HepG2 (cell line): ENCODE results near the gene LIME1. TPM values are rescaled to one million over a fixed set of nuclear protein-coding genes. Genes with fewer than 3 reads are reported as not detected.

Experiments used
- ATAC-seq: fragments of 200-7000 bp; cut with Tn5 transposase; 3 replicates; pipeline ENCODE4 v1.9.1; 2020; ENCODE audit warnings: mild to moderate bottlenecking, moderate library complexity
- BruUV-seq: library from RNA; stranded (reverse); fragments of 400-500 nt; replicated peaks from 2 replicates; lab custom pipeline; 2021; lab: Mats Ljungman, UMichigan
- CTCF ChIA-PET: fragments of 300-600 bp; formaldehyde crosslinking; extraction: SDS; loops from one replicate; lab custom pipeline; 2021; ENCODE audit warnings: low total read pairs, inconsistent platforms, low intra/inter-chr PET ratio; lab: Yijun Ruan, JAX
- POLR2A ChIA-PET: fragments of 350-600 bp; sonication (Branson Sonifier 250); formaldehyde crosslinking; loops from one replicate; lab custom pipeline; 2020; ENCODE audit warnings: antibody characterized with exemption, inconsistent platforms; lab: Yijun Ruan, JAX
- DNase-seq: peaks from one replicate; pipeline ENCODE4 v3.0.0-alpha.2; 2015; ENCODE audit warnings: low spot score
- FAIRE-seq: peaks from 3 replicates; lab custom pipeline; 2011; peaks lifted over from hg19 to GRCh38; lab: Jason Lieb, UNC
- H2AFZ ChIP-seq: one replicate; pipeline ENCODE4 v1.6.1; 2011; ENCODE audit warnings: low read length, inconsistent platforms
- H3K27ac ChIP-seq: fragments of 300-600 bp; 3 replicates; pipeline ENCODE4 v1.8.0; 2011; ENCODE audit warnings: mixed run types, mild to moderate bottlenecking, mixed read lengths, low read length, inconsistent platforms; ENCODE audit not compliant: insufficient read depth; ENCODE audit errors: extremely low read length
- H3K27me3 ChIP-seq, 2 experiments: fragments of 200-600 bp in 1 of 2; 2 replicates in 1 of 2; 3 replicates in 1 of 2; pipeline versions ENCODE4 v1.6.0 to v1.8.0; 2011; ENCODE audit warnings: low read length in 2 of 2, mild to moderate bottlenecking in 2 of 2, moderate library complexity in 2 of 2, inconsistent platforms in 1 of 2; ENCODE audit not compliant: insufficient read depth in 2 of 2, control insufficient read depth in 1 of 2
- H3K36me3 ChIP-seq, 2 experiments: fragments of 200-600 bp in 1 of 2; replicated peaks in 1 of 2; 2 replicates in 1 of 2; 3 replicates in 1 of 2; pipeline versions ENCODE4 v1.5.1 to v1.8.0; 2011; ENCODE audit warnings: low read length in 2 of 2, inconsistent platforms in 1 of 2; ENCODE audit not compliant: insufficient read depth in 2 of 2, control insufficient read depth in 1 of 2
- H3K4me1 ChIP-seq: 2 replicates; pipeline ENCODE4 v1.5.1; 2012; ENCODE audit warnings: low read length, inconsistent platforms; ENCODE audit not compliant: insufficient read depth
- H3K4me2 ChIP-seq: 2 replicates; pipeline ENCODE4 v1.6.0; 2011; ENCODE audit warnings: low read depth, low read length, inconsistent platforms
- H3K4me3 ChIP-seq, 3 experiments: fragments of 200-600 bp in 1 of 3; sonication (generic), shearing (Covaris generic) in 1 of 3; replicated peaks in 1 of 3; 2 replicates each; pipeline ENCODE4 v1.5.1; 2011 to 2016; ENCODE audit warnings: low read length in 3 of 3, inconsistent platforms in 2 of 3, low read depth in 2 of 3, mild to moderate bottlenecking in 2 of 3, control low read depth in 1 of 3, mixed read lengths in 1 of 3; ENCODE audit not compliant: insufficient read depth in 1 of 3
- H3K79me2 ChIP-seq: one replicate; pipeline ENCODE4 v1.6.1; 2011; ENCODE audit warnings: low read length, inconsistent platforms; ENCODE audit not compliant: insufficient read depth
- H3K9ac ChIP-seq: 2 replicates; pipeline ENCODE4 v1.6.0; 2011; ENCODE audit warnings: mild to moderate bottlenecking, low read depth, low read length, inconsistent platforms; ENCODE audit not compliant: insufficient read depth
- H3K9me3 ChIP-seq: 2 replicates; pipeline ENCODE4 v1.5.1; 2012; ENCODE audit warnings: mild to moderate bottlenecking, low read length
- H4K20me1 ChIP-seq: 2 replicates; pipeline ENCODE4 v1.6.0; 2011; ENCODE audit warnings: inconsistent platforms, mild to moderate bottlenecking, low read length, moderate library complexity; ENCODE audit not compliant: insufficient read depth
- AHR ChIP-seq: IDR thresholded peaks from 2 replicates; pipeline ENCODE4 v1.6.1; 2018; ENCODE audit warnings: missing genetic modification reagents, missing compliant biosample characterization
- ATF7-NPFF ChIP-seq: sonication (generic); formaldehyde crosslinking; IDR thresholded peaks from 2 replicates; pipeline ENCODE4 v1.8.1; 2023; ENCODE audit warnings: mild to moderate bottlenecking, low read depth, missing genetic modification reagents, moderate library complexity
- CENPBD1 ChIP-seq: sonication (generic); formaldehyde crosslinking; IDR thresholded peaks from 2 replicates; pipeline ENCODE4 v1.8.0; 2022; ENCODE audit warnings: missing genetic modification reagents, low read depth, mild to moderate bottlenecking, borderline replicate concordance
- ETV6 ChIP-seq: sonication (generic); formaldehyde crosslinking; conservative IDR thresholded peaks from 2 replicates; pipeline ENCODE4 v1.4.0; 2020; ENCODE audit warnings: missing genetic modification reagents
- FOXA1 ChIP-seq, 2 experiments: fragments of 450-650 bp in 1 of 2; sonication (generic) in 1 of 2; formaldehyde crosslinking in 1 of 2; IDR thresholded peaks; 2 replicates each; pipeline versions ENCODE4 v1.4.0 to v1.6.1; 2016 to 2020; ENCODE audit warnings: missing genetic modification reagents in 1 of 2
- FOXJ3 ChIP-seq: sonication (generic); formaldehyde crosslinking; IDR thresholded peaks from 2 replicates; pipeline ENCODE4 v1.4.0; 2020; ENCODE audit warnings: missing genetic modification reagents, mild to moderate bottlenecking, borderline replicate concordance
- GLMP ChIP-seq: sonication (generic); formaldehyde crosslinking; IDR thresholded peaks from 2 replicates; pipeline ENCODE4 v1.9.0; 2021; ENCODE audit warnings: missing genetic modification reagents, mild to moderate bottlenecking, borderline replicate concordance
- HNRNPUL1 ChIP-seq: fragments of 200-400 bp; formaldehyde crosslinking; IDR thresholded peaks from 2 replicates; pipeline ENCODE4 v1.6.1; 2017; ENCODE audit warnings: low read depth, mild to moderate bottlenecking, low read length, moderate library complexity
- KMT2B ChIP-seq: IDR thresholded peaks from 2 replicates; pipeline ENCODE4 v1.6.1; 2016; ENCODE audit warnings: missing genetic modification reagents, missing compliant biosample characterization
- NFE2 ChIP-seq: sonication (generic); formaldehyde crosslinking; IDR thresholded peaks from 2 replicates; pipeline ENCODE4 v1.4.0; 2020; ENCODE audit warnings: missing genetic modification reagents
- NR1H2 ChIP-seq: sonication (generic); formaldehyde crosslinking; IDR thresholded peaks from 2 replicates; pipeline ENCODE4 v1.8.1; 2022; ENCODE audit warnings: low read depth, missing genetic modification reagents, borderline replicate concordance
- NR2F6 ChIP-seq, 2 experiments: IDR thresholded peaks; 2 replicates each; pipeline ENCODE4 v1.6.1; 2016; ENCODE audit warnings: antibody characterized with exemption in 1 of 2, mild to moderate bottlenecking in 1 of 2
- PHB2 ChIP-seq: fragments of 450-650 bp; IDR thresholded peaks from 2 replicates; pipeline ENCODE4 v1.6.1; 2018; ENCODE audit not compliant: partially characterized antibody
- PRDM10 ChIP-seq: sonication (generic); formaldehyde crosslinking; IDR thresholded peaks from 2 replicates; pipeline ENCODE4 v1.4.0; 2020; ENCODE audit warnings: low read depth, missing genetic modification reagents
- TCF7 ChIP-seq: sonication (generic); IDR thresholded peaks from 2 replicates; pipeline ENCODE4 v1.6.1; 2016; ENCODE audit warnings: antibody characterized with exemption, low read depth
- ZFP90 ChIP-seq: sonication (generic); formaldehyde crosslinking; IDR thresholded peaks from 2 replicates; pipeline ENCODE4 v1.8.0; 2022; ENCODE audit warnings: missing genetic modification reagents, mild to moderate bottlenecking, inconsistent platforms, borderline replicate concordance
- ZMYM3 ChIP-seq: sonication (generic); formaldehyde crosslinking; IDR thresholded peaks from 2 replicates; pipeline ENCODE4 v1.5.1; 2020; ENCODE audit warnings: mild to moderate bottlenecking, missing genetic modification reagents
- ZNF569 ChIP-seq: sonication (generic); formaldehyde crosslinking; IDR thresholded peaks from 2 replicates; pipeline ENCODE4 v1.5.0; 2020; ENCODE audit warnings: mild to moderate bottlenecking, missing genetic modification reagents, moderate library complexity, borderline replicate concordance
- WGBS: methylation state at CpG from one replicate; pipeline ENCODE4 v1.1.6; 2017; ENCODE audit warnings: low lambda C conversion rate; 5-methylcytosine and 5-hydroxymethylcytosine counted together
- in situ Hi-C: cut with HindIII; loops from 2 replicates; pipeline ENCODE4 v1.10.0; 2017; ENCODE audit warnings: low pct_unique_long_range_greater_than_20kb; ENCODE audit not compliant: extremely low pct_ligation_motif_present
- intact Hi-C: fragments of 100-400 bp; cut with micrococcal nuclease; formaldehyde crosslinking; loops from one replicate; pipeline ENCODE4 v1.10.0; 2022; ENCODE audit not compliant: unreplicated experiment
- polyA plus RNA-seq, 8 experiments: library from polyadenylated mRNA; depleted of rRNA in 3 of 8; stranded (reverse) in 7 of 8; unstranded in 1 of 8; fragments of >200 nt; fragmentation: Illumina TruSeq in 4 of 8; extraction: Trizol in 4 of 8; gene quantifications; 2 replicates each; pipeline versions ENCODE4 v1.2.1 to v1.2.3, GENCODE V29; 2011 to 2016; ENCODE audit warnings: low read depth in 4 of 8, missing spikeins in 1 of 8, mixed read lengths in 1 of 8; ENCODE audit not compliant: insufficient read depth in 1 of 8
- total RNA-seq, 5 experiments: library from RNA; depleted of rRNA; stranded (reverse); fragments of >200 nt; fragmentation: Illumina TruSeq; extraction: Trizol; gene quantifications; 2 replicates each; pipeline ENCODE4 v1.2.3, GENCODE V29; 2016; ENCODE audit warnings: low read depth in 1 of 5

The LIME1 gene
- total and polyA plus RNA-seq, 2 of the 13 experiments (the other 11 are each of a cell fraction or from before 2014, with no cell fraction given), result 13.0 to 61.5 TPM

DNA sequence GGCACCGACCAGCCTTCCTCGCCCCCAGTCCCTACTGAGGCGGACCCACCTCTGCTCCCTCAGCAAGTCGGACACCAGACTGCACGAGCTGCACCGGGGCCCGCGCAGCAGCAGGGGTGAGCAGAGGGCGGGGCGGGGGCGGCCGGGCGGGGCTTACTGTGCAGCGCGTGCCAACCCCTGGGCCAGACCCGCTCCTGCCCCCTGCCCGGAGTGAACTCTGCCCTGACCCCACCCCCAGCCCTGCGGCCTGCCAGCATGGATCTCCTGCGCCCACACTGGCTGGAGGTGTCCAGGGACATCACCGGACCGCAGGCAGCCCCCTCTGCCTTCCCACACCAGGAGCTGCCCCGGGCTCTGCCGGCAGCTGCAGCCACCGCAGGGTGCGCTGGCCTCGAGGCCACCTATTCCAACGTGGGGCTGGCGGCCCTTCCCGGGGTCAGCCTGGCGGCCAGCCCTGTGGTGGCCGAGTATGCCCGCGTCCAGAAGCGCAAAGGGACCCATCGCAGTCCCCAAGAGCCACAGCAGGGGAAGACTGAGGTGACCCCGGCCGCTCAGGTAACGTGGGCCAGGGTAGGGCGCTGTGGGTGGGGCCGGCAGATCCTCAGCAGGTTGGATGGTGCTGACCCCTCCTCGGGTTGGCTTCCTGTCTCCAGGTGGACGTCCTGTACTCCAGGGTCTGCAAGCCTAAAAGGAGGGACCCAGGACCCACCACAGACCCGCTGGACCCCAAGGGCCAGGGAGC lies 1.7 kb downstream of the LIME1 start:
- H3K4me3 ChIP-seq, result peak overlapping the region; percentile 74 to 93 (median 85)
- H3K4me2 ChIP-seq, result peak overlapping the region; percentile 90
- peaks cover 27% of the 10 kb centered on the region for H3K79me2 ChIP-seq
- DNase-seq (peak; percentile 90), ATAC-seq (peak; percentile 55), FAIRE-seq (no peak)
- intact Hi-C loops (loop anchor here (5.0 kb wide), 1 partner anchor 201 kb away; the partner anchor contains the start of gene PTK6), in situ Hi-C loops (no loop called here)
- under 1% methylated on average over 21 of the region's 43 CpGs for WGBS
- no peak overlapping the region for H2AFZ ChIP-seq
- peak overlapping the region; percentile 93 for H3K27ac ChIP-seq
- no peaks in the 10 kb centered on the region for H4K20me1 ChIP-seq
- POLR2A ChIA-PET, result interaction anchor here (0.5 to 7.3 kb wide), 30 partner anchors 11 to 1671 kb away, joined by 3 to 190 read pairs (median 4); partner anchors contain the start of genes ARFRP1, C20orf204, GMEB2 and RTEL1
- no peaks in the 10 kb centered on the region for H3K9me3 ChIP-seq
- H3K36me3 ChIP-seq, result peaks cover 31 to 38% of the 10 kb centered on the region in 2 experiments
- peaks cover 60% of the 10 kb centered on the region for H3K4me1 ChIP-seq
- H3K27me3 ChIP-seq, result no peaks in the 10 kb centered on the region
- H3K9ac ChIP-seq, result peak overlapping the region; percentile 87
- CTCF ChIA-PET, result interaction anchor here (2.5 kb wide), 1 partner anchor 31 kb away, joined by 8 read pairs; the partner anchor contains the start of genes ARFRP1 and ZGPAT
- BruUV-seq, result TSS peak; percentile 72
- no peak for TF ChIP-seq TCF7
- no peak; the same call in 1 of the 2 replicates for TF ChIP-seq KMT2B
- peak; percentile 84 for TF ChIP-seq ZFP90 (CRISPR knock-in tag)
- no peak for TF ChIP-seq NFE2
- no peak for TF ChIP-seq ZNF569 (CRISPR knock-in tag)
- peak; percentile 95; the same call in 1 of the 2 replicates for TF ChIP-seq AHR (CRISPR knock-in tag)
- peak; percentile 55; the same call in 1 of the 2 replicates for TF ChIP-seq ATF7-NPFF (CRISPR knock-in tag)
- TF ChIP-seq FOXA1 (IDR thresholded peaks at IDR 0.05), result no peak
- TF ChIP-seq FOXA1 (CRISPR knock-in tag; IDR thresholded peaks at IDR 0.05), result no peak; the same call in 1 of the 2 replicates
- peak; percentile 29; the same call in 1 of the 2 replicates for TF ChIP-seq ZMYM3 (CRISPR knock-in tag)
- TF ChIP-seq ETV6 (CRISPR knock-in tag), result peak; percentile 76; the same call in 1 of the 2 replicates
- TF ChIP-seq CENPBD1, result no peak
- TF ChIP-seq FOXJ3 (CRISPR knock-in tag), result no peak
- 0 out of 2 replicates have a peak, but pooled peaks have one; percentile 55 for TF ChIP-seq HNRNPUL1
- TF ChIP-seq PRDM10 (CRISPR knock-in tag), result 0 out of 2 replicates have a peak, but pooled peaks have one; percentile 38
- TF ChIP-seq NR2F6 (IDR thresholded peaks at IDR 0.05), result peak; percentile 78
- peak; percentile 96 for TF ChIP-seq NR2F6 (CRISPR knock-in tag; IDR thresholded peaks at IDR 0.05)
- TF ChIP-seq GLMP (CRISPR knock-in tag), result no peak
- TF ChIP-seq NR1H2, result peak; percentile 71; the same call in 1 of the 2 replicates
- no peak for TF ChIP-seq PHB2
